Suprapubic skin (tissue), 4 donors: ENCODE measurements around the gene KIF14. TPM values are rescaled to one million over a fixed set of nuclear protein-coding genes. Genes with fewer than 3 reads are reported as not detected.

ENCODE experiments used
- DNase-seq, 2 donors: peaks; one replicate each; pipeline ENCODE4 v3.0.0-alpha.2; 2019; ENCODE audit warnings: low spot score in 2 of 2
- H3K27ac ChIP-seq: fragments of 200-600 bp; sonication (generic); one replicate; pipeline ENCODE4 v1.5.1; 2019
- H3K27me3 ChIP-seq: fragments of 200-600 bp; sonication (generic); one replicate; pipeline ENCODE4 v1.5.1; 2019
- H3K36me3 ChIP-seq: fragments of 200-600 bp; sonication (generic); one replicate; pipeline ENCODE4 v1.5.1; 2019
- H3K4me1 ChIP-seq: fragments of 200-600 bp; sonication (generic); one replicate; pipeline ENCODE4 v1.5.1; 2019
- H3K4me3 ChIP-seq: fragments of 200-600 bp; sonication (generic); one replicate; pipeline ENCODE4 v1.5.1; 2019; ENCODE audit warnings: mild to moderate bottlenecking
- H3K9me3 ChIP-seq: fragments of 200-600 bp; sonication (generic); one replicate; pipeline ENCODE4 v1.5.1; 2019
- EP300 ChIP-seq: sonication (generic); formaldehyde crosslinking; IDR thresholded peaks from one replicate; pipeline ENCODE4 v1.6.1; 2017; ENCODE audit warnings: antibody characterized with exemption
- POLR2A ChIP-seq, 2 donors: fragments of 450-650 bp; IDR thresholded peaks; one replicate each; pipeline ENCODE4 v1.6.1; 2017; ENCODE audit warnings: antibody characterized with exemption in 2 of 2, mild to moderate bottlenecking in 2 of 2, moderate library complexity in 2 of 2
- POLR2AphosphoS5 ChIP-seq, 3 donors: sonication (generic); formaldehyde crosslinking; IDR thresholded peaks; one replicate each; pipeline ENCODE4 v1.6.1; 2017; ENCODE audit warnings: antibody characterized with exemption in 3 of 3
- WGBS: methylation state at CpG from one replicate; pipeline ENCODE4 v1.1.5; 2018; 5-methylcytosine and 5-hydroxymethylcytosine counted together
- total RNA-seq, 4 donors: library from RNA; depleted of rRNA; stranded (reverse); fragments of >200 nt; gene quantifications; one replicate each; pipeline ENCODE4 v1.1.0, GENCODE V29; 2016
- TF ChIP-seq, protein P1 (sequence below), 2 donors: fragments of 200-600 bp in 1 of 2; fragments of 450-650 bp in 1 of 2; sonication (generic) in 1 of 2; IDR thresholded peaks; one replicate each; pipeline ENCODE4 v1.5.1; 2016 to 2019; ENCODE audit warnings: antibody characterized with exemption in 2 of 2, mild to moderate bottlenecking in 1 of 2, moderate library complexity in 1 of 2

The KIF14 gene
- total RNA-seq, 4 donors from 2014 or later, result 0.72 to 1.6 (median 1.5) TPM

- Histone ChIP-seq H3K36me3 (peaks cover 81% of the 10 kb centered on the region), H3K4me1 (no peaks in the 10 kb centered on the region), H3K4me3 (no peak overlapping the region), H3K9me3 (no peaks in the 10 kb centered on the region), H3K27ac (no peak overlapping the region), H3K27me3 (no peaks in the 10 kb centered on the region)
- DNase-seq, result no peak
- 69% methylated on average over 5 of the region's 5 CpGs for whole genome bisulfite sequencing
- TF ChIP-seq POLR2A (IDR thresholded peaks at IDR 0.05), result no peak
- TF ChIP-seq POLR2AphosphoS5 (IDR thresholded peaks at IDR 0.05), result no peak
- TF ChIP-seq, protein P1, sequence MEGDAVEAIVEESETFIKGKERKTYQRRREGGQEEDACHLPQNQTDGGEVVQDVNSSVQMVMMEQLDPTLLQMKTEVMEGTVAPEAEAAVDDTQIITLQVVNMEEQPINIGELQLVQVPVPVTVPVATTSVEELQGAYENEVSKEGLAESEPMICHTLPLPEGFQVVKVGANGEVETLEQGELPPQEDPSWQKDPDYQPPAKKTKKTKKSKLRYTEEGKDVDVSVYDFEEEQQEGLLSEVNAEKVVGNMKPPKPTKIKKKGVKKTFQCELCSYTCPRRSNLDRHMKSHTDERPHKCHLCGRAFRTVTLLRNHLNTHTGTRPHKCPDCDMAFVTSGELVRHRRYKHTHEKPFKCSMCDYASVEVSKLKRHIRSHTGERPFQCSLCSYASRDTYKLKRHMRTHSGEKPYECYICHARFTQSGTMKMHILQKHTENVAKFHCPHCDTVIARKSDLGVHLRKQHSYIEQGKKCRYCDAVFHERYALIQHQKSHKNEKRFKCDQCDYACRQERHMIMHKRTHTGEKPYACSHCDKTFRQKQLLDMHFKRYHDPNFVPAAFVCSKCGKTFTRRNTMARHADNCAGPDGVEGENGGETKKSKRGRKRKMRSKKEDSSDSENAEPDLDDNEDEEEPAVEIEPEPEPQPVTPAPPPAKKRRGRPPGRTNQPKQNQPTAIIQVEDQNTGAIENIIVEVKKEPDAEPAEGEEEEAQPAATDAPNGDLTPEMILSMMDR (IDR thresholded peaks at IDR 0.05), result no peak
- no peak for TF ChIP-seq EP300
Observed at GRCh38 chr1:200653022-200653462, 32.5 kb upstream of the KIF14 start.

GRCh38 chr1:200652378-200652777 is 31.8 kb upstream of the KIF14 start:
- 100% methylated on average over 1 of the region's 1 CpG for WGBS
- Histone ChIP-seq H3K27ac (no peak overlapping the region), H3K36me3 (peaks cover 81% of the 10 kb centered on the region), H3K4me1 (no peaks in the 10 kb centered on the region), H3K9me3 (no peaks in the 10 kb centered on the region), H3K4me3 (no peak overlapping the region), H3K27me3 (no peaks in the 10 kb centered on the region)
- no peak for DNase-seq
- TF ChIP-seq EP300, result no peak
- TF ChIP-seq, protein P1 (IDR thresholded peaks at IDR 0.05), result no peak
- no peak for TF ChIP-seq POLR2A (IDR thresholded peaks at IDR 0.05)
- no peak for TF ChIP-seq POLR2AphosphoS5 (IDR thresholded peaks at IDR 0.05)

GRCh38 chr1:200646515-200646914 is 26.0 kb upstream of the KIF14 start:
- H3K27me3 ChIP-seq, result no peaks in the 10 kb centered on the region
- 78% methylated on average over 4 of the region's 4 CpGs for WGBS
- peaks cover 7% of the 10 kb centered on the region for H3K4me1 ChIP-seq
- H3K27ac ChIP-seq, result no peak overlapping the region
- no peak overlapping the region for H3K4me3 ChIP-seq
- peaks cover 52% of the 10 kb centered on the region for H3K36me3 ChIP-seq
- H3K9me3 ChIP-seq, result no peaks in the 10 kb centered on the region
- TF ChIP-seq EP300, result no peak
- no peak for TF ChIP-seq POLR2A (IDR thresholded peaks at IDR 0.05)
- no peak for TF ChIP-seq POLR2AphosphoS5 (IDR thresholded peaks at IDR 0.05)
- TF ChIP-seq, protein P1 (IDR thresholded peaks at IDR 0.05), result no peak
- no peak for DNase-seq

DNA sequence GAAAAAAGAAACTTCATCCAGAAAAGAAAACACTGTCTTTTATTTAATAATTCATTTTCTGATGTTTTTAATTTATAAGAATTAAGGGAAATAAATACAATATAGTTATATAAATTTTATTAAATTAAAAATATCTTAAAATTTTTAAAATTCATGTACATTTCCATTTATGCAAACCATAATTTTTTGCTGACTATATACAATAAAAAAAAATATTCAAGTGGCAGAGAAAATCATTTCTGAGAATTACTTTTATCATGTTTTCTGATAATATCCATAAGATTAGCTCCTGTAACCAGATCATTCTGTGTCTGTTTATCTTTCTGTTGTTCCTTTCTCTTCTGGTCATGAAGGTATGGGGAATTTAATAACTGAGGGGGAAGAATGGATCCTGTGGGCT is 23.5 kb upstream of the KIF14 start:
- no peak for TF ChIP-seq POLR2AphosphoS5 (IDR thresholded peaks at IDR 0.05)

DNA sequence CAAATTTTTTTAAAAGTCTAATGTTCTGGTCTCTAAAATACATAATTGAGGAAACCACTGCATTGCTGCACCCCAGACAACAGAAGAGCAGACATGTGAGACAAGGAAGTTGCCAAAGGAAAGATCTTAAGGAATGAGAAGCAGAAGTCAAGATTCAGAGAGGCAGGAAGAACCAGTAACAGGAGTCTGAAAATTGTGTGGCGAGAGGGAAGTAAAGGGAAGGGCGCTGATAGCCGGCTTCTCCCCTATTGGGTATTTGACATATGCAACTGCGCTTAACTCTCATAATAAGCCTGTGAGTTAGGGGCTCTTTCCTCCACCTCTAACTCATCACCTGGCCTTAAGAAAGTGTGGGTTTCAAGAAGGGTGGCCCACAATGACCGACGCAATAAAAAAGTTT is 21.9 kb upstream of the KIF14 start:
- Histone ChIP-seq H3K27ac (no peak overlapping the region), H3K4me3 (no peak overlapping the region), H3K36me3 (peaks cover 19% of the 10 kb centered on the region), H3K27me3 (no peaks in the 10 kb centered on the region), H3K4me1 (peaks cover 18% of the 10 kb centered on the region), H3K9me3 (no peaks in the 10 kb centered on the region)
- TF ChIP-seq EP300, result no peak
- TF ChIP-seq, protein P1 (IDR thresholded peaks at IDR 0.05), result no peak
- TF ChIP-seq POLR2A (IDR thresholded peaks at IDR 0.05), result no peak
- TF ChIP-seq POLR2AphosphoS5 (IDR thresholded peaks at IDR 0.05), result no peak
- DNase-seq, result no peak
- WGBS, result 90% methylated on average over 6 of the region's 6 CpGs

More for the DNA sequence above, 23.5 kb upstream of the KIF14 start:
- H3K9me3 ChIP-seq, result no peaks in the 10 kb centered on the region
- no peak for DNase-seq
- H3K27me3 ChIP-seq, result no peaks in the 10 kb centered on the region
- peaks cover 18% of the 10 kb centered on the region for H3K4me1 ChIP-seq
- H3K36me3 ChIP-seq, result peaks cover 33% of the 10 kb centered on the region
- no peak overlapping the region for H3K4me3 ChIP-seq
- no peak overlapping the region for H3K27ac ChIP-seq

GRCh38 chr1:200640963-200641401 is 20.4 kb upstream of the KIF14 start:
- TF ChIP-seq, protein P1 (IDR thresholded peaks at IDR 0.05), result no peak
- TF ChIP-seq POLR2AphosphoS5 (IDR thresholded peaks at IDR 0.05) (no peak), POLR2A (IDR thresholded peaks at IDR 0.05) (no peak), EP300 (no peak)
- Histone ChIP-seq H3K36me3 (peaks cover 8% of the 10 kb centered on the region), H3K27me3 (no peaks in the 10 kb centered on the region), H3K9me3 (no peaks in the 10 kb centered on the region), H3K27ac (peak overlapping the region; percentile 47), H3K4me1 (peaks cover 18% of the 10 kb centered on the region), H3K4me3 (no peak overlapping the region)
- 49% methylated on average over 5 of the region's 5 CpGs for WGBS
- no peak for DNase-seq
